Measurements from ENCODE around the gene SPATA31C2. TPM values are rescaled to one million over a fixed set of nuclear protein-coding genes. Genes with fewer than 3 reads are reported as not detected.
"Not testable (repeated sequence)": the region's sequence is repeated elsewhere in the genome, so short reads cannot be mapped to it uniquely, and the experiment has no call there.

Gene SPATA31C2
- total RNA-seq, 2 donors from 2014 or later: not detected

GRCh38 chr9:88113156-88114130 is 24.8 kb downstream of the SPATA31C2 start:
- not testable (repeated sequence) for DNase-seq; H3K4me1 Mint-ChIP-seq (ENCODE audit: low read depth); H3K4me3 Mint-ChIP-seq; ATAC-seq (replicated peaks in 1 of 2); H3K36me3 Mint-ChIP-seq (ENCODE audit: insufficient read depth in 2 of 2); H3K27ac Mint-ChIP-seq; H3K9me3 Mint-ChIP-seq
- H3K27me3 Mint-ChIP-seq (ENCODE audit: low read depth): peaks cover 14% of the 10 kb centered on the region

GRCh38 chr9:88110026-88110425 is 28.2 kb downstream of the SPATA31C2 start:
- Mint-ChIP-seq H3K27me3 (ENCODE audit: low read depth) (peaks cover 40% of the 10 kb centered on the region), H3K4me1 (ENCODE audit: low read depth) (no peaks in the 10 kb centered on the region), H3K27ac (no peak overlapping the region), H3K4me3 (no peak overlapping the region), H3K36me3 (ENCODE audit: insufficient read depth in 2 of 2) (no peaks in the 10 kb centered on the region), H3K9me3 (peaks cover 0 to 2% of the 10 kb centered on the region in 2 donors)
- no peak for ATAC-seq (replicated peaks in 1 of 2)
- DNase-seq: no peak

- DNase-seq (no peak), ATAC-seq (replicated peaks in 1 of 2) (no peak)
- peaks cover 50% of the 10 kb centered on the region for H3K27me3 Mint-ChIP-seq (ENCODE audit: low read depth)
- no peaks in the 10 kb centered on the region for H3K4me1 Mint-ChIP-seq (ENCODE audit: low read depth)
- H3K36me3 Mint-ChIP-seq (ENCODE audit: insufficient read depth in 2 of 2): no peaks in the 10 kb centered on the region
- H3K9me3 Mint-ChIP-seq: peaks cover 0 to 2% of the 10 kb centered on the region in 2 donors
- no peak overlapping the region for H3K27ac Mint-ChIP-seq
- H3K4me3 Mint-ChIP-seq: no peak overlapping the region
These were observed 29.5 kb downstream of the SPATA31C2 start for GRCh38 chr9:88108779-88109178.

GRCh38 chr9:88106492-88106891 is 31.8 kb downstream of the SPATA31C2 start:
- Mint-ChIP-seq H3K36me3 (ENCODE audit: insufficient read depth in 2 of 2) (no peaks in the 10 kb centered on the region), H3K27me3 (ENCODE audit: low read depth) (peaks cover 57% of the 10 kb centered on the region), H3K27ac (no peak overlapping the region), H3K9me3 (peaks cover 0 to 2% of the 10 kb centered on the region in 2 donors), H3K4me3 (no peak overlapping the region), H3K4me1 (ENCODE audit: low read depth) (no peaks in the 10 kb centered on the region)
- ATAC-seq (replicated peaks in 1 of 2): no peak
- peak in 1 of 2 donors; percentile 3 for DNase-seq

- Mint-ChIP-seq H3K36me3 (ENCODE audit: insufficient read depth in 2 of 2) (no peaks in the 10 kb centered on the region), H3K4me1 (ENCODE audit: low read depth) (no peaks in the 10 kb centered on the region), H3K27me3 (ENCODE audit: low read depth) (no peaks in the 10 kb centered on the region), H3K9me3 (no peaks in the 10 kb centered on the region), H3K4me3 (no peak overlapping the region), H3K27ac (no peak overlapping the region)
- DNase-seq (no peak), ATAC-seq (replicated peaks in 1 of 2) (no peak)
These were observed 45.4 kb downstream of the SPATA31C2 start for GRCh38 chr9:88092797-88093331.

- Mint-ChIP-seq H3K27me3 (ENCODE audit: low read depth) (no peaks in the 10 kb centered on the region), H3K9me3 (no peaks in the 10 kb centered on the region), H3K27ac (no peak overlapping the region), H3K36me3 (ENCODE audit: insufficient read depth in 2 of 2) (no peaks in the 10 kb centered on the region), H3K4me1 (ENCODE audit: low read depth) (no peaks in the 10 kb centered on the region), H3K4me3 (no peak overlapping the region)
- DNase-seq: no peak
- no peak for ATAC-seq (replicated peaks in 1 of 2)
These were observed 48.1 kb downstream of the SPATA31C2 start for GRCh38 chr9:88090151-88090581.

GRCh38 chr9:88087906-88088305 is 50.4 kb downstream of the SPATA31C2 start:
- H3K4me1 Mint-ChIP-seq (ENCODE audit: low read depth): no peaks in the 10 kb centered on the region
- DNase-seq: no peak

GRCh38 chr9:88085476-88085875 is 52.8 kb downstream of the SPATA31C2 start:
- H3K36me3 Mint-ChIP-seq (ENCODE audit: insufficient read depth in 2 of 2): peaks cover 0 to 3% of the 10 kb centered on the region in 2 donors
- H3K27me3 Mint-ChIP-seq (ENCODE audit: low read depth): peaks cover 7% of the 10 kb centered on the region
- H3K4me1 Mint-ChIP-seq (ENCODE audit: low read depth): no peaks in the 10 kb centered on the region
- ATAC-seq (replicated peaks in 1 of 2): no peak
- no peak for DNase-seq
- no peak overlapping the region for H3K27ac Mint-ChIP-seq
- H3K9me3 Mint-ChIP-seq: no peaks in the 10 kb centered on the region
- H3K4me3 Mint-ChIP-seq: no peak overlapping the region

More at GRCh38 chr9:88087906-88088305, 50.4 kb downstream of the SPATA31C2 start:
- Mint-ChIP-seq H3K27me3 (ENCODE audit: low read depth) (peaks cover 7% of the 10 kb centered on the region), H3K4me3 (no peak overlapping the region), H3K36me3 (ENCODE audit: insufficient read depth in 2 of 2) (no peaks in the 10 kb centered on the region), H3K27ac (no peak overlapping the region), H3K9me3 (no peaks in the 10 kb centered on the region)
- ATAC-seq (replicated peaks in 1 of 2): no peak

GRCh38 chr9:88084357-88085183 is 53.7 kb downstream of the SPATA31C2 start:
- no peak overlapping the region for H3K27ac Mint-ChIP-seq

More at GRCh38 chr9:88084357-88085183, 53.7 kb downstream of the SPATA31C2 start:
- H3K4me1 Mint-ChIP-seq (ENCODE audit: low read depth): no peaks in the 10 kb centered on the region
- no peak overlapping the region for H3K4me3 Mint-ChIP-seq
- H3K36me3 Mint-ChIP-seq (ENCODE audit: insufficient read depth in 2 of 2): peaks cover 0 to 3% of the 10 kb centered on the region in 2 donors
- peaks cover 7% of the 10 kb centered on the region for H3K27me3 Mint-ChIP-seq (ENCODE audit: low read depth)
- no peak for ATAC-seq (replicated peaks in 1 of 2)
- DNase-seq: no peak
- H3K9me3 Mint-ChIP-seq: no peaks in the 10 kb centered on the region

Other genes with a start within 250 kb of the SPATA31C2 start
- gene SPATA31C1, start 220.5 kb downstream of the SPATA31C2 start, total RNA-seq: not detected
- 1 to 10 TPM; 1.2 to 1.9 TPM for gene CDK20, start 163.9 kb downstream of the SPATA31C2 start, total RNA-seq
- gene SPIN1, start 250.0 kb upstream of the SPATA31C2 start, total RNA-seq: 10 to 100 TPM; 27.8 to 28.2 TPM

Data from activated T-cell treated with anti-CD3 and anti-CD28 coated beads, Interleukin-2, amount 50 U/mL, for 72 hours (primary cell).